Measurements from ENCODE around the gene KLRC2.
A peak's percentile ranks its signal among the peaks of the same experiment; 100 is the strongest.
"Not testable (repeated sequence)": the region's sequence is repeated elsewhere in the genome, so short reads cannot be mapped to it uniquely, and the experiment has no call there.

The KLRC2 gene

DNA sequence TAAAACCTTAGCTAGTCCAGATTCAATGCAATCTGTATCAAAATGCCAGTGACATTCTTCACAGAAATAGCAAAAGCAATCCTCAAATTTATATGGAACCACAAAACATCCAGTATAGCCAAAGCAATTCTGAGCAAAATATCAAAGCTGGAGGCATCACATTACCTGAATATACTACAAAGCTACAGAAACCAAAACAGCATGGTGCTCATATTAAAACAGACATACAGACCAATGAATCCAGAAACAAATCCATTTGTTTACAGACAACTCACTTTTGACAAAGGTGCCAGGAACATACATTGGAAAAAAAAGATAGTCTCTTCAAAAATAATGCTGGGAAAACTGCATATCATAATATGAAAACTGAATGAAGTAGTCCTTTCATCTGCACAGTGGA is 31.0 kb downstream of the KLRC2 start:
- no peak for DNase-seq

DNA sequence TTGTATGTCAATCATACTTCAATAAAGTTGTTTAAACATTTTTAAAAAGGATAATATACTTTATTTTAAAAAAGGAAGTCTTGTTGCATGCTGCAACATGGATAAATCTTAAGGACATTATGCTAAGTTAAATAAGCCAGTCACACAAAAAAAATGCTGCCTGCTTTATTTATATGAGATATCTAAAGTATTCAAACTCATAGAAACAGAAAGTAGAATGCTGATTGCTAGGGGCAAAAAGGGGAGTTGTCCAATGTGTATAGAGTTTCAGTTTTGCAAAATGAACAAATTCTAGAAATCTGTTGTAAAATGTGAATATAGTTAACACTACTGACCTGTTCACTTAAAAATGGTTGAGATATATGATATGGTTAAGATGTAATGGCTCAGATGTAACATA is 35.0 kb downstream of the KLRC2 start:
- no peak for DNase-seq

DNA sequence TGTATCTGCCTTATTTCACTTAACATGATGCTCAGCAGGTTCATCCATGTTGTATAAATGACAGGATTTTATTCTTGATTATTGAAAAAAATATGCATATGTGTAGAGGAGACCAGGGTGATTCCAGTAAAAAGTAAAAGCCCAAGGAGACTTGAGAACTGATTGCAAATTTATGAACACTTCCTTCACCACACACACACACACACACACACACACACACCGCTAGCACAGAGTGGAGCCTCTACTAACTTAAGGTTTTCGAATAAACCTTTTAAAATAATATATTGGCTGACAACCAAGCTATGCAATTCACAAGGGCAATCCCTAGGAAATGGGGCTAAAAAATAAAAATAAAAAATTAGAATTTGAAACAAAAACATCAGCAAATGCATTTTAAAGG is 37.6 kb downstream of the KLRC2 start:
- no peak for DNase-seq

GRCh38 chr12:10397296-10397695 is 38.5 kb downstream of the KLRC2 start:
- no peak for DNase-seq

- DNase-seq, result not testable (repeated sequence)
These were observed 39.6 kb downstream of the KLRC2 start for GRCh38 chr12:10396176-10396575.

GRCh38 chr12:10395390-10395998 is 40.3 kb downstream of the KLRC2 start:
- no peak for DNase-seq

DNA sequence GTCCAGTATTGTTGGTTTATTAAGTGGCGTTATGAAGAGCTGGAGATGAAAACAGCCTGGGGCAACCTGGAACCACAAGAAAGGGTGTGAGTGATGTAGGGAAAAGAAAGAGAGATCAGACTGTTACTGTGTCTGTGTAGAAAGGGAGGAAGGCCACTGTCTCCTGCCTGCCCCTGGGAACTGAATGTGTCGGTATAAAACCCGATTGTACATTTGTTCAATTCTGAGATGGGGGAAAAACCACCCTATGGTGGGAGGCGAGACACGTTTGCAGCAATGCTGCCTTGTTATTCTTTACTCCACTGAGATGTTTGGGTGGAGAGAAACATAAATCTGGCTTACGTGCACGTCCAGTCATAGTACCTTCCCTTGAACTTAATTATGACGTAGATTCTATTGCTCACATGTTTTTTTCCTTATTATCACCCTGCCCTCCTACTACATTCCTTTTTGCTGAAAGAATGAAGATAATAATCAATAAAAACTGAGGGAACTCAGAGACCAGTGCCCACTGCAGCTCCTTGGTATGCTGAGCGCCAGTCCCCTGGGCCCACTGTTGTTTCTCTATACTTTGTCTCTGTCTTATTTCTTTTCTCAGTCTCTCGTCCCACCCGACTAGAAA is 41.2 kb downstream of the KLRC2 start:
- DNase-seq, result not testable (repeated sequence)

GRCh38 chr12:10393291-10393690 is 42.5 kb downstream of the KLRC2 start:
- no peak for DNase-seq

- peak; percentile 16 for DNase-seq
These were observed 43.3 kb downstream of the KLRC2 start for GRCh38 chr12:10392394-10392930.

GRCh38 chr12:10390991-10391390 is 44.8 kb downstream of the KLRC2 start:
- not testable (repeated sequence) for DNase-seq

DNA sequence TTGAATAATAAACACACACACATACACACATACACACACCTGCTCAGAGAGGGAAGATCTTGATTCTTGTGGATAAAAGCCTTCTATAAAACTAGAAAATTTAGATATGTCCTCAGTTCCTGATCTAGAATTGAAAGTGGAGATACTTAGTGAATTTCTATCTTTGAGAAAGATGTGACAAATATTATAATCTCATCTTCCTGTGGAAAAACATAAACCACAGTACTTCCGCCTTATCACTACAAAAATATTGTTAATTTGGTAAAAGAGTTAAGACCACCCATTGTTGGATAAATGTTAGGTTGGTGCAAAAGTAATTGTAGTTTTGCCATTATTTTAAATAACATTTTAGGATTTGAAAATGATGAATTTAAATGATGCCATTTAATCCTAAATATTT is 45.9 kb downstream of the KLRC2 start, which contains the start of gene KLRK1:
Gene KLRK1, minus strand, starts transcription at position 138 of the 400 bp plus-strand sequence. CDS start 1,231 bp downstream, outside the sequence.
- DNase-seq, result no peak

DNA sequence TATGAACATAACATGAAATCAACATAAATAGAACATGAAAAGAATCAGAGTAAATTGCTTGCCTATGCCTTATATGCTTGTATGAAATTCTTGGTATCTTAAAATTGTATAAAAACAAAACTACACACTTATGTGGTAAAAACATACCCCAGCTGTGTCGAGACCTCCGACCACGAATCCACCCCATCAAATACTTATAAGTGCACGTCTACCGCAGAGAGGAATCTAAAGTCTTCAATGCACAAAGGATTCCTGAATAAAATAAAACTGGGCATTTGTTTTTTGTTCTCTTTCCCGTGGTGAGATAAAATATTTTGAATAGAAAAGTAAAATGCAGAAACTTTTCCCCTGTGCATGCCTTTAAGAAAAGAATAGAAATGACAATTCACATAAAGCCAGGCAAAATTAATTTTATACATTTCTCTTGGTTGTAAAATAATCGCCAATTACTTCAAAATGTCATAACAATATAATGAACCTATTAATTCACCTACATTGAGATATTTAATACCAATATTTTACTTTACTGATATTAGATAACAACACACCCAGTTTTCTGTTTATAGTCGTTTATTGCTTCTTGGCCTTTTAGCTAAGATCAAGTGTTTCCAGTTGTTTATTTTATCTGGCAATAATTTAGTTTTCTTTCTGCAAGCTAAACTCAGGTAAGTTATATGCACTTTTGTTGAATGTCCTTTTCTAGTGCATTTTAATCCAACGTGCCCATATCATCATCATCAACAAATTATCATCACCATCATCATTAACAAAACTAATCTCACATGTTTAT is 47.0 kb downstream of the KLRC2 start:
- no peak for DNase-seq

GRCh38 chr12:10387498-10387897 is 48.3 kb downstream of the KLRC2 start:
- DNase-seq, result not testable (repeated sequence)

DNA sequence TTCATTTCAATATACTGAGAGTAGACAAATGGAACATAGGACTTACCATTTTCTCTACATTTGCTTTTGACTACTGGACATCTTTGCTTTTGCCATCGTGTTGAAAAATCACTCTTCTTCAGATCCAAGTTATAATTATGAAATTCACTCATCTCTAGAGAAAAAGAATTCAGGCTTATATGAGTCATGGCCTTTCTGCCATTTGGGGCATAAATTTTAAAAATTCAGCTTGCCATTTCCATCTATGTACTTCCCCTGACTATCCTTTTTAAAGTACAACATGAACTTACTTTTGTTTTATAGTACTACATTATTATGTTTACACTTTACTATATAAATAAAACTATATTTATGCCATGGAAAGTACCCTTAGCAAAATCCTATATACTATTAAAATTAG is 49.0 kb downstream of the KLRC2 start:
- DNase-seq, result no peak

DNA sequence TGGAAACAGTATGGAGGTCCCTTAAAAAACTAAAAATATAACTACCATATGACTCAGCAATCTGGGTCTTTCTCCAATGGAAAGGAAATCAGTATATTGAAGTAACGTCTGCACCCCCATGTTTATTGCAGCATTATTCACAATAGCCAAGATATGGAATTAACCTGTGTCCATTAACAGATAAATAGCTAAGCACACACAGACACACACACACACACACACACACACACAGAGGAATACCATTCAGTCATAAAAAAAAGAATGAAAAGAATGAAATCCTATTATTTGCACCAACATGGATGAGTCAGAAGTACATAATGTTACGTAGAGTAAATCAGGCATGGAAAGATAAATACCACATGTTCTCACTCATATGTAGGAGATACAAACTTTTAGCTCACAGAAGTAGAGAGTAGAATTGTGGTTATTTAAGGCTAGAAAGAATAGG is 50.6 kb downstream of the KLRC2 start:
- no peak for DNase-seq

GRCh38 chr12:10384191-10384590 is 51.6 kb downstream of the KLRC2 start:
- no peak for DNase-seq

GRCh38 chr12:10381928-10382628 is 53.7 kb downstream of the KLRC2 start:
- no peak for DNase-seq

All from GDM1 (cell line).